Thoracic aorta (tissue), 2 donors: ENCODE data around the gene RUFY4. TPM values are rescaled to one million over a fixed set of nuclear protein-coding genes. Genes with fewer than 3 reads are reported as not detected.

Experiments
- ATAC-seq: fragments of 150-250 bp; one replicate; pipeline ENCODE4 v1.8.0; 2017; ENCODE audit warnings: low read depth; ENCODE audit not compliant: insufficient number of reproducible peaks, low FRiP score
- DNase-seq: peaks from one replicate; pipeline ENCODE4 v3.0.0-alpha.2; 2020; ENCODE audit warnings: low spot score
- H3K27ac ChIP-seq, 2 donors: fragments of 200-600 bp; sonication (generic); 1 replicate in 1 of 2; 2 replicates in 1 of 2; pipeline ENCODE4 v1.5.1; 2016; ENCODE audit warnings: mild to moderate bottlenecking in 2 of 2, moderate library complexity in 2 of 2
- H3K27me3 ChIP-seq: fragments of 200-600 bp; sonication (generic); replicated peaks from 2 replicates; pipeline ENCODE4 v1.6.0; 2016; ENCODE audit warnings: mild to moderate bottlenecking; ENCODE audit not compliant: insufficient read depth
- H3K36me3 ChIP-seq: fragments of 200-600 bp; sonication (generic); one replicate; pipeline ENCODE4 v1.5.1; 2016
- H3K4me1 ChIP-seq, 2 donors: fragments of 200-600 bp; sonication (generic); 1 replicate in 1 of 2; 2 replicates in 1 of 2; pipeline versions ENCODE4 v1.5.1 to v1.6.0; 2016; ENCODE audit warnings: low read depth in 2 of 2, mild to moderate bottlenecking in 1 of 2; ENCODE audit not compliant: control insufficient read depth in 1 of 2
- H3K4me3 ChIP-seq: fragments of 200-600 bp; sonication (generic); 2 replicates; pipeline ENCODE4 v1.5.1; 2016; ENCODE audit warnings: mild to moderate bottlenecking
- H3K9me3 ChIP-seq: fragments of 200-600 bp; sonication (generic); 2 replicates; pipeline ENCODE4 v1.5.1; 2016
- CTCF ChIP-seq: fragments of 200-600 bp; sonication (generic); IDR thresholded peaks from one replicate; pipeline ENCODE4 v1.5.1; 2019; ENCODE audit warnings: antibody characterized with exemption
- total RNA-seq, 2 donors: library from RNA; depleted of rRNA; stranded (reverse); fragments of >200 nt; gene quantifications; one replicate each; pipeline versions ENCODE4 v1.1.0 to v1.2.3, GENCODE V29; 2016

The RUFY4 gene
- total RNA-seq, 2 donors from 2014 or later: 0.68 TPM; not detected in 1

- Histone ChIP-seq H3K4me1 (no peaks in the 10 kb centered on the region), H3K4me3 (no peak overlapping the region), H3K27ac (no peak overlapping the region), H3K36me3 (no peaks in the 10 kb centered on the region), H3K9me3 (peaks cover 12% of the 10 kb centered on the region), H3K27me3 (no peaks in the 10 kb centered on the region)
- DNase-seq (no peak), ATAC-seq (no peak)
- TF ChIP-seq CTCF: no peak
Measured at GRCh38 chr2:218086478-218086877, 17.4 kb downstream of the RUFY4 start.

- Histone ChIP-seq H3K27me3 (no peaks in the 10 kb centered on the region), H3K9me3 (peaks cover 12% of the 10 kb centered on the region), H3K36me3 (no peaks in the 10 kb centered on the region), H3K27ac (no peak overlapping the region), H3K4me3 (no peak overlapping the region), H3K4me1 (no peaks in the 10 kb centered on the region)
- no peak for DNase-seq
- no peak for TF ChIP-seq CTCF
- ATAC-seq: no peak
Measured at GRCh38 chr2:218089259-218089658, 20.2 kb downstream of the RUFY4 start.

- H3K4me1 ChIP-seq: no peaks in the 10 kb centered on the region
- H3K27me3 ChIP-seq: no peaks in the 10 kb centered on the region
- DNase-seq (no peak), ATAC-seq (no peak)
- no peaks in the 10 kb centered on the region for H3K36me3 ChIP-seq
- no peak for TF ChIP-seq CTCF
- no peak overlapping the region for H3K27ac ChIP-seq
- H3K9me3 ChIP-seq: peaks cover 6% of the 10 kb centered on the region
- H3K4me3 ChIP-seq: no peak overlapping the region
Measured at GRCh38 chr2:218091746-218092145, 22.7 kb downstream of the RUFY4 start.

- Histone ChIP-seq H3K4me1 (no peaks in the 10 kb centered on the region), H3K36me3 (no peaks in the 10 kb centered on the region), H3K27me3 (no peaks in the 10 kb centered on the region), H3K4me3 (no peak overlapping the region), H3K9me3 (no peaks in the 10 kb centered on the region), H3K27ac (no peak overlapping the region)
- ATAC-seq (no peak), DNase-seq (no peak)
- TF ChIP-seq CTCF: no peak
Measured at GRCh38 chr2:218093879-218094278, 24.8 kb downstream of the RUFY4 start.

- TF ChIP-seq CTCF: no peak
- Histone ChIP-seq H3K36me3 (no peaks in the 10 kb centered on the region), H3K4me3 (no peak overlapping the region), H3K4me1 (no peaks in the 10 kb centered on the region), H3K27me3 (no peaks in the 10 kb centered on the region), H3K9me3 (no peaks in the 10 kb centered on the region), H3K27ac (no peak overlapping the region)
- ATAC-seq (no peak), DNase-seq (no peak)
Measured at GRCh38 chr2:218095853-218096252, 26.8 kb downstream of the RUFY4 start.
